ENCODE results near the gene APBA1.
"Not testable (repeated sequence)": the region's sequence is repeated elsewhere in the genome, so short reads cannot be mapped to it uniquely, and the experiment has no call there.

Gene APBA1

GRCh38 chr9:69433968-69434367 is 238.2 kb downstream of the APBA1 start:
- DNase-seq, result no peak

- no peak for DNase-seq
Observed at GRCh38 chr9:69433392-69433791, 238.8 kb downstream of the APBA1 start.

- no peak for DNase-seq
Observed at GRCh38 chr9:69432623-69433022, 239.5 kb downstream of the APBA1 start.

- DNase-seq, result no peak
Observed at GRCh38 chr9:69431777-69432176, 240.4 kb downstream of the APBA1 start.

GRCh38 chr9:69431203-69431602 is 241.0 kb downstream of the APBA1 start:
- no peak for DNase-seq

GRCh38 chr9:69430206-69430605 is 242.0 kb downstream of the APBA1 start:
- DNase-seq, result no peak

- no peak for DNase-seq
Observed at GRCh38 chr9:69429281-69429680, 242.9 kb downstream of the APBA1 start.

- DNase-seq, result no peak
Observed at GRCh38 chr9:69428017-69428785, 244.0 kb downstream of the APBA1 start.

- DNase-seq, result no peak
Observed at GRCh38 chr9:69427286-69427685, 244.9 kb downstream of the APBA1 start.

- DNase-seq, result no peak
Observed at GRCh38 chr9:69425136-69425801, 246.9 kb downstream of the APBA1 start.

- peak; percentile 70 for DNase-seq
Observed at GRCh38 chr9:69421908-69422801, 250.0 kb downstream of the APBA1 start.

GRCh38 chr9:69420611-69421270 is 251.4 kb downstream of the APBA1 start:
- DNase-seq, result no peak

GRCh38 chr9:69412741-69413150 is 259.4 kb downstream of the APBA1 start:
- DNase-seq, result peak; percentile 68

- no peak for DNase-seq
Observed at GRCh38 chr9:69411931-69412740, 260.0 kb downstream of the APBA1 start.

- DNase-seq, result no peak
Observed at GRCh38 chr9:69411246-69411645, 260.9 kb downstream of the APBA1 start.

- not testable (repeated sequence) for DNase-seq
Observed at GRCh38 chr9:69409936-69410335, 262.2 kb downstream of the APBA1 start.

GRCh38 chr9:69400470-69400869 is 271.7 kb downstream of the APBA1 start:
- DNase-seq, result no peak

GRCh38 chr9:69397384-69398214 is 274.6 kb downstream of the APBA1 start:
- no peak for DNase-seq

- no peak for DNase-seq
Observed at GRCh38 chr9:69396759-69397158, 275.4 kb downstream of the APBA1 start.

- DNase-seq, result no peak
Observed at GRCh38 chr9:69395718-69396117, 276.5 kb downstream of the APBA1 start.

GRCh38 chr9:69393425-69393824 is 278.7 kb downstream of the APBA1 start:
- DNase-seq, result no peak
